Naive thymus-derived CD4-positive, alpha-beta T cell (primary cell): ENCODE measurements around the gene ZDHHC19. TPM values are rescaled to one million over a fixed set of nuclear protein-coding genes. Genes with fewer than 3 reads are reported as not detected.
"Not testable (repeated sequence)": the region's sequence is repeated elsewhere in the genome, so short reads cannot be mapped to it uniquely, and the experiment has no call there.

Experiments used
- ATAC-seq: fragments of 150-1000 bp; cut with Tn5 transposase; 2 replicates; pipeline ENCODE4 v1.10.0; 2021; ENCODE audit warnings: mild to moderate bottlenecking, moderate library complexity
- CTCF ChIA-PET: fragments of 350-600 bp; sonication (Branson Sonifier 250); formaldehyde crosslinking; loops from one replicate; lab custom pipeline; 2021; ENCODE audit warnings: antibody characterized with exemption; lab: Charles Lee
- POLR2A ChIA-PET: fragments of 350-600 bp; sonication (Branson Sonifier 250); formaldehyde crosslinking; loops from one replicate; lab custom pipeline; 2021; ENCODE audit warnings: antibody characterized with exemption, inconsistent platforms; lab: Charles Lee
- DNase-seq, 9 donors: peaks; one replicate each; pipeline versions ENCODE4 v3.0.0 to v3.0.0-alpha.2; 2020 to 2022; ENCODE audit warnings: mixed read lengths in 1 of 9
- H3K27ac ChIP-seq: one replicate; pipeline ENCODE4 v1.7.0; 2013; ENCODE audit warnings: mild to moderate bottlenecking, low read depth, low read length, moderate library complexity
- H3K27me3 ChIP-seq, 2 donors: one replicate each; pipeline ENCODE4 v1.7.0; 2013; ENCODE audit warnings: low read length in 2 of 2, mild to moderate bottlenecking in 2 of 2, moderate library complexity in 2 of 2; ENCODE audit not compliant: control insufficient read depth in 2 of 2, insufficient read depth in 2 of 2
- H3K36me3 ChIP-seq, 3 experiments: 1 replicate in 2 of 3; 2 replicates in 1 of 3; pipeline ENCODE4 v1.7.0; 2013; ENCODE audit warnings: low read length in 3 of 3, mild to moderate bottlenecking in 3 of 3, moderate library complexity in 1 of 3; ENCODE audit not compliant: insufficient read depth in 3 of 3, control insufficient read depth in 2 of 3
- H3K4me1 ChIP-seq, 2 donors: one replicate each; pipeline ENCODE4 v1.7.0; 2013; ENCODE audit warnings: low read length in 2 of 2, mild to moderate bottlenecking in 2 of 2, moderate library complexity in 1 of 2; ENCODE audit not compliant: control insufficient read depth in 2 of 2, insufficient read depth in 2 of 2
- H3K4me3 ChIP-seq: 2 replicates; pipeline ENCODE4 v1.7.0; 2013; ENCODE audit warnings: mild to moderate bottlenecking, low read length
- H3K9me3 ChIP-seq, 3 experiments: 1 replicate in 2 of 3; 2 replicates in 1 of 3; pipeline ENCODE4 v1.7.0; 2013; ENCODE audit warnings: low read length in 3 of 3; ENCODE audit not compliant: control insufficient read depth in 2 of 3
- H3K27ac Mint-ChIP-seq, 9 donors: one replicate each; pipeline ENCODE4 v1.8.0; 2020 to 2022; ENCODE audit warnings: mixed read lengths in 9 of 9, mild to moderate bottlenecking in 8 of 9, moderate library complexity in 5 of 9, inconsistent platforms in 2 of 9
- H3K27me3 Mint-ChIP-seq, 5 donors: one replicate each; pipeline ENCODE4 v1.8.0; 2021 to 2022; ENCODE audit warnings: mixed read lengths in 5 of 5, mild to moderate bottlenecking in 1 of 5
- H3K36me3 Mint-ChIP-seq, 5 donors: one replicate each; pipeline ENCODE4 v1.8.0; 2020 to 2022; ENCODE audit warnings: mixed read lengths in 5 of 5, mild to moderate bottlenecking in 3 of 5, inconsistent platforms in 1 of 5
- H3K4me1 Mint-ChIP-seq, 7 donors: one replicate each; pipeline ENCODE4 v1.8.0; 2020 to 2022; ENCODE audit warnings: mixed read lengths in 7 of 7, mild to moderate bottlenecking in 3 of 7, inconsistent platforms in 1 of 7
- H3K4me3 Mint-ChIP-seq, 10 donors: one replicate each; pipeline ENCODE4 v1.8.0; 2020 to 2022; ENCODE audit warnings: mild to moderate bottlenecking in 10 of 10, mixed read lengths in 10 of 10, moderate library complexity in 6 of 10, inconsistent platforms in 2 of 10
- H3K9me3 Mint-ChIP-seq, 11 donors: one replicate each; pipeline ENCODE4 v1.8.0; 2020 to 2022; ENCODE audit warnings: mixed read lengths in 11 of 11, mild to moderate bottlenecking in 4 of 11, inconsistent platforms in 1 of 11, moderate library complexity in 1 of 11
- intact Hi-C, 2 donors: fragments of 100-400 bp; cut with micrococcal nuclease; formaldehyde crosslinking; loops; one replicate each; pipeline ENCODE4 v1.15.1; 2023
- polyA plus RNA-seq, 2 donors: library from polyadenylated mRNA; unstranded; fragments of 300-500 nt; fragmentation: Illumina TruSeq; gene quantifications; one replicate each; pipeline ENCODE4 v1.2.3, GENCODE V29; 2021
- total RNA-seq, 6 experiments: library from RNA in 5 of 6; stranded (reverse) in 5 of 6; gene quantifications; 1 replicate in 5 of 6; 2 replicates in 1 of 6; pipeline ENCODE4 v1.2.3 and lab custom pipeline; 2021 to 2026

The ZDHHC19 gene
- total and polyA plus RNA-seq, 7 experiments from 2014 or later, result 0.58 TPM; not detected in 6

- peaks cover 10 to 20% (median 15%) of the 10 kb centered on the region in 7 donors for H3K4me1 Mint-ChIP-seq
- H3K4me1 ChIP-seq, result peaks cover 6 to 7% of the 10 kb centered on the region in 2 donors
- H3K27ac Mint-ChIP-seq, result peak overlapping the region in 2 of 9 donors; percentile 72 to 80
- no peaks in the 10 kb centered on the region for H3K9me3 ChIP-seq
- DNase-seq, result no peak
- CTCF ChIA-PET, result interaction anchor here (1.0 kb wide), 1 partner anchor 142 kb away, joined by 5 read pairs; no protein-coding TSS in a partner anchor
- POLR2A ChIA-PET, result interaction anchor here (0.6 kb wide), 1 partner anchor 538 kb away, joined by 3 read pairs; no protein-coding TSS in a partner anchor
- ATAC-seq, result no peak
- H3K4me3 ChIP-seq, result no peak overlapping the region
- H3K4me3 Mint-ChIP-seq, result no peak overlapping the region
- H3K27ac ChIP-seq, result no peak overlapping the region
- H3K36me3 ChIP-seq, result no peaks in the 10 kb centered on the region
- no peaks in the 10 kb centered on the region for H3K27me3 ChIP-seq
- peaks cover 0 to 3% (median 0%) of the 10 kb centered on the region in 11 donors for H3K9me3 Mint-ChIP-seq
- intact Hi-C loops, result loop anchor here in 1 of 2 donors (5.0 kb wide), 1 partner anchor 102 kb away; the partner anchor contains the start of gene DYNLT2B
- H3K36me3 Mint-ChIP-seq, result no peaks in the 10 kb centered on the region
- no peaks in the 10 kb centered on the region for H3K27me3 Mint-ChIP-seq
Measured at GRCh38 chr3:196215493-196216020, 4.4 kb upstream of the ZDHHC19 start.

DNA sequence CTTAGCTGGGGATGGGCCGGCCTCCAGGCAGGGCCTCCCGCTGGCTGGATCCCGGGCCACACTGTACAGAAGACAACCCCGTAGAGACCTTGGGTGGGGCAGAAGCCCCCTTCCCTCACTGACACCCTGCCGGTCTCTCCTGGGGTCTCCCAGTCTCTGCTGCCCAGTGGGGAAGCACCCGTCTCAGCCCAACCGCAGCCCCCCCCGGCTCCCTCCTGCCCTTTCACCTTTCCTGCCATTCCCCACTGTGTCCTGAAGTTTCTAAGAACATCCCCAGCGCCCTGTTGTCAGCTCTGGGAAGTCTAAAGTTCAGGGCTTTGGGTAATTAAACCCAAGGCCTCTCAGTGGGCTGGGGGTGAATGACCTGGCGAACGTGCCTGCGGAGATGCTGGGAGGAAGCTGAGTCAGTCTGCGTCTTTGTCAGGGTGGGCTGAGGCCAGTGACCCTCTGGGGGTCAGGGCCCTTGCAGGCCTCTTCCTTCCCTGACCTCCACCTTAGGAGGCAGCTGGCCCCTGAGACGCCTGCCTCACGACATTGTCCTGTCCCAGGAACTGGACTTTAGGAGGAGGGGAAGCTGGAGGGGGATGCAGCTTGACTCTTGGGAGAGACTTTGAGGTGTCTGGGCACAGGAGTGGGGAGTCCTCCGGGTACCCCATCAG lies 3.7 kb upstream of the ZDHHC19 start:
- ATAC-seq, result no peak
- Mint-ChIP-seq H3K9me3 (peaks cover 0 to 3% (median 0%) of the 10 kb centered on the region in 11 donors), H3K27ac (no peak overlapping the region), H3K4me1 (peaks cover 10 to 16% (median 15%) of the 10 kb centered on the region in 7 donors), H3K27me3 (no peaks in the 10 kb centered on the region), H3K4me3 (no peak overlapping the region), H3K36me3 (no peaks in the 10 kb centered on the region)
- no peak for DNase-seq
- POLR2A ChIA-PET, result no interaction called here
- H3K36me3 ChIP-seq, result no peaks in the 10 kb centered on the region
- no peaks in the 10 kb centered on the region for H3K27me3 ChIP-seq
- H3K27ac ChIP-seq, result no peak overlapping the region
- peaks cover 6 to 7% of the 10 kb centered on the region in 2 donors for H3K4me1 ChIP-seq
- CTCF ChIA-PET, result interaction anchor here (1.0 kb wide), 1 partner anchor 142 kb away, joined by 5 read pairs; no protein-coding TSS in a partner anchor
- intact Hi-C loops, result loop anchor here in 1 of 2 donors (5.0 kb wide), 1 partner anchor 102 kb away; the partner anchor contains the start of gene DYNLT2B
- H3K9me3 ChIP-seq, result no peaks in the 10 kb centered on the region
- no peak overlapping the region for H3K4me3 ChIP-seq

DNA sequence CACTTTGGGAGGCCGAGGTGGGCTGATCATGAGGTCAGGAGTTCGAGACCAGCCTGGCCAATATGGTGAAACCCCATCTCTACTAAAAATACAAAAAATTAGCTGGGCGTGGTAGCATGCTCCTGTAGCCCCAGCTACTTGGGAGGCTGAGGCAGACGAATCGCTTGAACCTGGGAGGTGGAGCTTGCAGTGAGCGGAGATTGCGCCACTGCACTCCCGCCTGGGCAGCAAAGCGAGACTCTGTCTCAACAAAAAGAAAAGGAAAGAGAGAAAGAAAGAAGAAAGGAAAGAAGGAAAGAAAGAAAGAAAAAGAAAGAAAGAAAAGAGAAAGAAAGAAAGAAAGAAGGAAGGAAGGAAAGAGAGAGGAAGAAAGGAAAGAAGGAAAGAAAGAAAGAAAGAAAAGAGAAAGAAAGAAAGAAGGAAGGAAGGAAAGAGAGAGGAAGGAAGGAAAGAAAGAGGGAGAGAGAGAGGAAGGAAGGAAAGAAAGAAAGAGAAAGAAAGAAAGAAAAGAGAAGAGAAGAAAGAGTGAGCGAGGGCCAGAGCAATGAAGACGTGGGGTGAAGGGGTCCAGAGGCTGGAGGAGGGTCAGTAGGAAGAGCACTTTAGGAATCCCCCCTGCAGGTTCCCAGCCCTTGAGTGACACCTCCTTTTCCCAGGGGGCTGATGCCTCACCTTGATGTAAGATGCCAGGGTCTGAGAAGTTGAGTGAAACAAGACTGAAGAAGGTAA lies 1.1 kb downstream of the ZDHHC19 start:
- H3K4me1 Mint-ChIP-seq, result peaks cover 5 to 15% (median 11%) of the 10 kb centered on the region in 7 donors
- H3K27ac ChIP-seq, CTCF ChIA-PET, H3K27me3 ChIP-seq, H3K36me3 ChIP-seq, H3K9me3 ChIP-seq, POLR2A ChIA-PET, ATAC-seq, DNase-seq, H3K4me3 Mint-ChIP-seq, H3K4me3 ChIP-seq, H3K36me3 Mint-ChIP-seq, H3K9me3 Mint-ChIP-seq, H3K4me1 ChIP-seq: not testable (repeated sequence)
- intact Hi-C loops, result loop anchor here (5.0 to 10.0 kb wide), 3 partner anchors 303 to 1445 kb away; partner anchors contain the start of gene TNK2 (in 1 of the 2)
- H3K27me3 Mint-ChIP-seq, result peaks cover 0 to 10% (median 0%) of the 10 kb centered on the region in 5 donors
- peak overlapping the region in 2 of 9 donors; percentile 38 to 78 for H3K27ac Mint-ChIP-seq

DNA sequence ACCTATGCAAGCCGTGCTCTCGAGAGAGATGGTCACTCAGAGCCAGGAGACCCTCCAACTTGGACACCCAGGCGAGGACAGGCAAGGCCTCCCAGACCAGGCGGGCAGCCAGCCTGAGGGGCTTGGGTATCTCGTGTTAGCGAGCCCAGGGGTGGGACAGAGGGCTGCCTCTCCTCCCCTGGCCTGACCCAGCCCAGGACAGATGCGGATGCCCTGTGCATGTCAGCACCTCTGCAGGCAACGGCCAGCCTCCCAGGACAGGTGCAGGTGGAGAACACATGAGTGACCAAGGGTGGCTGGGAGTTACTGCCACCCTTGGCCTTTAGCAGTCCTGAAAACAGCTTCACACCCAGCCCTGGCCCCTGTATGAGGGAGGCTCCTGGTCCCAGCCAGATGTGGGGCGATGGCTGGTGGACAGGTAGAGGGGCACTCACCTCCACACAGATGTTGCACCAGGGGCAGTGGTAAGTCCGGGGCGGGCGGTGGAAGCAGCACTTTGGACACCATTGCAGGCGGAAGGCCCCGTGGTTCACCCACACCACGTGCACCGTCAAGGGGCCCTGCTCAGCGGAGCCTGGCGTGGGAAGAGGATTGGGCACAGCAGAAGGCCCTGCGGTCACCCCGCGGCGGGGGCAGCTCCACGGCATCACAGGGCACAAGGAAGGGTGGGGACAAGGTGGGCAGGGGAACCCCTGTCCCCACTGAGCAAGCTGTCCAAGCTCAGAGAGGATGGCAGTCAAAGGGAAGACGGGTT lies 2.1 kb downstream of the ZDHHC19 start:
- no peaks in the 10 kb centered on the region for H3K27me3 ChIP-seq
- CTCF ChIA-PET, result interaction anchor here (0.6 kb wide), 1 partner anchor 501 kb away, joined by 4 read pairs; no protein-coding TSS in a partner anchor
- ATAC-seq, result no peak
- Mint-ChIP-seq H3K4me1 (peaks cover 5 to 16% (median 12%) of the 10 kb centered on the region in 7 donors), H3K4me3 (peak overlapping the region in 6 of 10 donors; percentile 53 to 73 (median 61)), H3K36me3 (no peaks in the 10 kb centered on the region), H3K27me3 (peaks cover 0 to 20% (median 0%) of the 10 kb centered on the region in 5 donors), H3K27ac (peak overlapping the region in 2 of 9 donors; percentile 46 to 86), H3K9me3 (peaks cover 0 to 2% (median 0%) of the 10 kb centered on the region in 11 donors)
- intact Hi-C loops, result loop anchor here (1.0 to 10.0 kb wide), 4 partner anchors 10 to 1444 kb away; partner anchors contain the start of gene TNK2 (in 1 of the 2)
- POLR2A ChIA-PET, result no interaction called here
- DNase-seq, result no peak
- no peak overlapping the region for H3K4me3 ChIP-seq
- H3K9me3 ChIP-seq, result no peaks in the 10 kb centered on the region
- no peak overlapping the region for H3K27ac ChIP-seq
- peaks cover 0 to 3% of the 10 kb centered on the region in 2 donors for H3K4me1 ChIP-seq
- H3K36me3 ChIP-seq, result no peaks in the 10 kb centered on the region

GRCh38 chr3:196207833-196208607 lies 3.2 kb downstream of the ZDHHC19 start:
- no peak overlapping the region for H3K27ac ChIP-seq
- H3K9me3 ChIP-seq, result no peaks in the 10 kb centered on the region
- POLR2A ChIA-PET, result no interaction called here
- Mint-ChIP-seq H3K36me3 (no peaks in the 10 kb centered on the region), H3K27ac (peak overlapping the region in 8 of 9 donors; percentile 32 to 86 (median 56)), H3K9me3 (peaks cover 0 to 2% (median 0%) of the 10 kb centered on the region in 11 donors), H3K4me3 (peak overlapping the region; percentile 68 to 89 (median 86)), H3K27me3 (peaks cover 0 to 31% (median 0%) of the 10 kb centered on the region in 5 donors), H3K4me1 (peaks cover 5 to 24% (median 12%) of the 10 kb centered on the region in 7 donors)
- H3K4me1 ChIP-seq, result peaks cover 0 to 3% of the 10 kb centered on the region in 2 donors
- CTCF ChIA-PET, result interaction anchor here (0.6 kb wide), 1 partner anchor 1124 kb away, joined by 3 read pairs; no protein-coding TSS in a partner anchor
- peak overlapping the region; percentile 56 for H3K4me3 ChIP-seq
- DNase-seq (peak in 8 of 9 donors; percentile 31 to 76 (median 48)), ATAC-seq (peak; percentile 81)
- no peaks in the 10 kb centered on the region for H3K27me3 ChIP-seq
- intact Hi-C loops, result loop anchor here (1.0 to 10.0 kb wide), 6 partner anchors 11 to 1443 kb away; partner anchors contain the start of genes TFRC (in 1 of the 2) and TNK2 (in 1 of the 2)
- H3K36me3 ChIP-seq, result no peaks in the 10 kb centered on the region
